AG10803 (cell line): ENCODE measurements around the gene MTUS2.

ENCODE experiments used
- DNase-seq: peaks from one replicate; pipeline ENCODE4 v3.0.0; 2010; ENCODE audit warnings: low read depth
- H3K4me3 ChIP-seq: 2 replicates; pipeline ENCODE4 v1.5.1; 2011; ENCODE audit warnings: mild to moderate bottlenecking, low read length, control low read depth
- TF ChIP-seq, protein P1 (sequence below): conservative IDR thresholded peaks from 2 replicates; pipeline ENCODE4 v1.5.1; 2011; ENCODE audit warnings: mild to moderate bottlenecking, low read length, control low read depth, inconsistent platforms

The MTUS2 gene

DNA sequence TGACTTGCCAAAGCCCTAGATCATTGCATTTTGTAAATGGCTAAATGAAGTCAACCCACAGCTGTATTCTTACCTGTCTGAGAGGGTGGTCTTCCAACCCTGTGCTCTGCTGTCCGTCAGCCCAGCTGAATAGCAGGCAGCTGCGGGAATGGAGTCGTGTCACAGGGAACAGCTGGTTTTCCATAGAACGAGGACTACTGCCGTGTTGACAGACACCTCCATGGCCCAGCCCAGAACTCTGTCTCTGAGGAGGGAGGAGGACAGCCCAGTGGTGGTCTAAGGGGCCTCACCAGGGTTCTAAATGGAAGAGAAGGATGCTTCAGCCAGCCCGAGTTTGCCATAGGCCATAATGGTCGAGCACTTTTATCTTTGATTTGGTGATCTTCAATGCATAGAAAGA lies 664.7 kb downstream of the MTUS2 start:
- TF ChIP-seq, protein P1, sequence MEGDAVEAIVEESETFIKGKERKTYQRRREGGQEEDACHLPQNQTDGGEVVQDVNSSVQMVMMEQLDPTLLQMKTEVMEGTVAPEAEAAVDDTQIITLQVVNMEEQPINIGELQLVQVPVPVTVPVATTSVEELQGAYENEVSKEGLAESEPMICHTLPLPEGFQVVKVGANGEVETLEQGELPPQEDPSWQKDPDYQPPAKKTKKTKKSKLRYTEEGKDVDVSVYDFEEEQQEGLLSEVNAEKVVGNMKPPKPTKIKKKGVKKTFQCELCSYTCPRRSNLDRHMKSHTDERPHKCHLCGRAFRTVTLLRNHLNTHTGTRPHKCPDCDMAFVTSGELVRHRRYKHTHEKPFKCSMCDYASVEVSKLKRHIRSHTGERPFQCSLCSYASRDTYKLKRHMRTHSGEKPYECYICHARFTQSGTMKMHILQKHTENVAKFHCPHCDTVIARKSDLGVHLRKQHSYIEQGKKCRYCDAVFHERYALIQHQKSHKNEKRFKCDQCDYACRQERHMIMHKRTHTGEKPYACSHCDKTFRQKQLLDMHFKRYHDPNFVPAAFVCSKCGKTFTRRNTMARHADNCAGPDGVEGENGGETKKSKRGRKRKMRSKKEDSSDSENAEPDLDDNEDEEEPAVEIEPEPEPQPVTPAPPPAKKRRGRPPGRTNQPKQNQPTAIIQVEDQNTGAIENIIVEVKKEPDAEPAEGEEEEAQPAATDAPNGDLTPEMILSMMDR = no peak
- no peak overlapping the region for H3K4me3 ChIP-seq
- DNase-seq = no peak

- TF ChIP-seq, protein P1 = no peak
- DNase-seq = no peak
- H3K4me3 ChIP-seq = no peak overlapping the region
Observed at GRCh38 chr13:29486551-29486950, 666.4 kb downstream of the MTUS2 start.

DNA sequence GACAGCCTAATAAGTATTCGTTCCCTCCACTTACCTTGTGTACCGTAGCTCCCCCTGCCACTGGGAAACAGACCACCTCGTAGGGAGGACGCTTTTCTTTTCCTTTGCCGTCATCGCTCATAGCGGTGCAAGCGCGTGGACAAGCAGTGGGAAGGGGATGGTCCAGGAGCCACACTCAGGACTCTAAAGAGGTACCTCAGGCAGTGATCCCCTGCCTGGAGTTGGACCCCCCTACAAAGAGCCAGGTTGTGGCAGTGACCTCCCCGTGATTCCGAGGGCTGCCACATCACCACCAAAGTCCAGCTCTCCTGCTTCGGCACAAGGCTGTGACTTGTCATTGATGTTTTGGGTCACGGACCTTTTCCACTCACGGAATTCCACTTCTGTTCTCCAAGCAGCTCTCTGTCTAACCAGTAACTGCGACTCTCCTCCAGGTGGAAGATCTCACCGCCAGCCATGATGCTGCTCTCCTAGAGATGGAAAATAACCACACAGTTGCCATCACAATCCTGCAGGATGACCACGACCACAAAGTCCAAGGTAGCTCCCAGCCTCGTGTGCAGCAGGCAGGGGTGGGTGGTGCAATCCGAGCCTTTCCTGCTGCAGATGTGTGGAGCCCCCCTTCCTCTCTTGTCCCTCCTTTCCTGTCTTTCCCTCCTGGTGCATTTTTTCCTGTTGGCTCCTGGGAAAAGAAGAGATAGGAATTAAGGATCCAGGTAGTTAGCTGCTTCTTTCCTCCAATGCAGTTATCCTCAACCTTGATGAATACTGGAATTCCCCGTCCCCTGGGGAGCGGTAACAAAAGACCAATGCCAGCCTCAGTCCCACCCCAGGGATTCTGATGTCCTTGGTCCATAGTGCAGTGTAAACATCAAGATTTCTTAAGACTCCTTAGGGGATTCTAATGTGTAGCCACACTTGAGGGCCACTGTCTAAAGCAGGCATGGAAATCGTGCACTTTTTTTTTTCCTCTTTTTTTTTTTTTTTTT lies 667.6 kb downstream of the MTUS2 start:
- DNase-seq = no peak
- no peak overlapping the region for H3K4me3 ChIP-seq
- TF ChIP-seq, protein P1 = no peak

- TF ChIP-seq, protein P1 = no peak
- no peak for DNase-seq
- H3K4me3 ChIP-seq = no peak overlapping the region
Observed at GRCh38 chr13:29489650-29490560, 669.8 kb downstream of the MTUS2 start.

- TF ChIP-seq, protein P1 = no peak
- DNase-seq = no peak
- H3K4me3 ChIP-seq = no peak overlapping the region
Observed at GRCh38 chr13:29490561-29490885, 670.4 kb downstream of the MTUS2 start.

DNA sequence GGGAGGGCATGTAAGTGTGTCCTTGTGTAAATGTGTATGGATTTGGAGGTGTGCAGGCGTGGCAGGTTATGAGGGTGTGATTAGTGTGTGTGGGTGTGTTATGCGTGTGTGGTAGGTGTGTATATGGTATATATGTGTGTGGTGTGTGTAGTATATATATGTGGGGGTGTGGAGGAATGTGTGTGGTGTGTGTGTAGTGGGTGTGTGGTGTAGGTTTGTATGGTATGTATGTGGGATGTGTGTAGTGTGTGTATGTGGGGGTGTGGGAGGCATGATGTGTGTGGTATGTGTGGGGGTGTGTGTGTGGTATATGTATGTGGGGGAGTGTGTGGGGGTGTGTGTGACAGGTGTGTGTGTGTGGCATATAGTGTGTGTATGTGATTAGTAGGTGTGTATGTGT lies 671.1 kb downstream of the MTUS2 start:
- TF ChIP-seq, protein P1 = no peak
- no peak for DNase-seq

More for the DNA sequence above, 671.1 kb downstream of the MTUS2 start:
- H3K4me3 ChIP-seq = no peak overlapping the region
